HG02588 (cell line): Measurements from ENCODE around the gene GNB5.
"Not testable (repeated sequence)": the region's sequence is repeated elsewhere in the genome, so short reads cannot be mapped to it uniquely, and the experiment has no call there.

Source experiments
- ATAC-seq: cut with Tn5 transposase; IDR thresholded peaks from one replicate; pipeline ENCODE4 v1.9.1; 2021; ENCODE audit warnings: mild to moderate bottlenecking, moderate library complexity; ENCODE audit not compliant: unreplicated experiment

The GNB5 gene

DNA sequence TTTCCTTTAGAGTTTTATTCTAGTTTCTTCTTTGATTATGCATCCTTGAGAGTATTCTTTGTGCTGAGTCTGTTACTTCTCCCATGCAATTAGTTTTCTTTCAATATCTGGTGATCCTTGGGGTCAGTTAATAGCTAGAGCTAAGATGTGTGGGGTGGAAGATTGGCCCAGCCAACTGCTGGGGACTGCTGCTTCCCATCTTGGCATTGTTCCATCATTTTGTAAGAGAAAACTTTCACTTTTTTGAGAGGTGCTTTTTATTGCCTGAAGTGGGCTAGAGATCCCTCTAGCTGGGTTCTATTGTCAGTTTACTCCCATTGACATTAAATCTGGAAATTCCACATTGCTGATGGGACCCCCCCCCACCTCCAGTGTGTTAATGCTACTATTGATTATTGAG lies 94.0 kb downstream of the GNB5 start:
- ATAC-seq: no peak

DNA sequence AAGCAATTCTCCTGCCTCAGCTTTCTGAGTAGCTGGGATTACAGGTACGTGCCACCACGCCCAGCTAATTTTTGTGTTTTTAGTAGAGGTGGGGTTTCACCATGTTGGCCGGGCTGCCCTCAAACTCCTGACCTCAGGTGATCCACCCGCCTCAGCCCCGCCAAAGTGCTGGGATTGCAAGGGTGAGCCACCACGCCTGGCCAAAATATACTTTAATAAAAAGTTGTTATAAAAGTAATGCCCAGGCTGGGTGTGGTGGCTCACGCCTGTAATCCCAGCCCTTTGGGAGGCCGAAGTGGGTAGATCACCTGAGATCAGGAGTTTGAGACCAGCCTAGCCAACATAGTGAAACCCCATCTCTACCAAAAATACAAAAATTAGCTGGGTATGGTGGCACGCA lies 94.7 kb downstream of the GNB5 start:
- not testable (repeated sequence) for ATAC-seq

GRCh38 chr15:52095597-52096262 lies 95.5 kb downstream of the GNB5 start:
- ATAC-seq: no peak

- no peak for ATAC-seq
Observed at GRCh38 chr15:52094811-52095584, 96.2 kb downstream of the GNB5 start.

DNA sequence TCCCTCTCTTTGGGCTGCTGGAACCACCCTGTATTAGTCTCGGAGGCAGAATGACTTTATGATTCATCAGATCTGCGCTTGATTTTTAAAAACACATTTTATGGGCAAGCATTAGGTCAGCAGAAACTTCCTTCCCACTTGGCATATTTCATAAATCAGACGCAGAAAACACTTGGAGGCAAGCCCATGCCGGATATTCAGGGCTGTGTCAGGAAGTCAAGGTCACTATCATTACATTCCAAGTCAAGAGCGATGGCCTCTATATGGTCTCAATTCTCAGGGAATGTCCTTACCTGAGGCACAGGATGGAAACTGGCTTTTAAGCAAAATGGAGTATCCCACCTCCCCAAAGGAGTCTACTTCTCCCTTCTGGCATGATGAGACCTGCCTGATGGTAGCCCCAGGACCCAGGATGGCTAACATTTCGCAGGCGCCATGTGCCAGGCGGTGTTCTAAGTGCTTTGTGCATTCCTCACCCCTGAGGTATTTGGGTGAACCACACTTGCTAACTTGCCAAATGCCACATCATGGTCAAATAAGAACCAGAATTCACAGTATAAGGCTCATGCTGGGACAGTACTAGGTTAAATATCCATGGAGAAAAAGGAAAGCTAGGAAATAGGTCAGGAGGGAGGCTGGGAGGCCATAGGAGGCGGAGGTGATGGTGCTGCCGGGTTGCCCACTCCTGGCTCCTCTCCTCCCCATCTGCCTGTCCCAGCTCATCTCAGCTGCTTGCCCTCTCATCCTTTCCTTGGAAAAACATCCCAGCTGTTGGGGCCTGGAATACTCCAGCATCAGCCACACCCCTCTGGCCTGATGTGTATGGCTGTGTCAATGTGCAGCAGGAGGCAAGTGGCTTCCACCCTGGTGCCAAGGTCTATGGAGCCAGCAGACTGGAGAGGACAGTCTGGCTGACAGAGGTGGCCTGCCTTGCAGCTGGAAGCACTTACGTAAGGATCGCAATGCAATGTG lies 97.4 kb downstream of the GNB5 start:
- no peak for ATAC-seq

GRCh38 chr15:52093167-52093538 lies 98.0 kb downstream of the GNB5 start:
- ATAC-seq: no peak

DNA sequence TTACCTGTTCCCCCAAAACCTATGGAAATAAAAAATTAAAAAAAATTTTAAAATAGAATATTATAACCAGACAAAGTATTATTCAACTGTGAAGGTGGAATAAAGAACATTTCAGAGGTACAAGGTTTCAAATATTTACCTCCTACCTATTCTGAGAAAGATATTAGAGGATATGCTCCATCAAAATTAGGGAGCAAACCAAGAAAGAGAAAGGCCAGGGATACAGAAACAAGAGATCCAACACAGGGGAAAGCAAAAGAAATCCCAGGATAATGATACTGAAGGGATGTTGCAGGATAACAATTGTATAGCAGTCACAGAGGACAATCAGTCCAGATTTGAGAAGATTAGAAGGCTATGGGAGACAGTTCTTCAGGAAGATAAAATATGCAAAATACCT lies 101.0 kb downstream of the GNB5 start:
- ATAC-seq: no peak

DNA sequence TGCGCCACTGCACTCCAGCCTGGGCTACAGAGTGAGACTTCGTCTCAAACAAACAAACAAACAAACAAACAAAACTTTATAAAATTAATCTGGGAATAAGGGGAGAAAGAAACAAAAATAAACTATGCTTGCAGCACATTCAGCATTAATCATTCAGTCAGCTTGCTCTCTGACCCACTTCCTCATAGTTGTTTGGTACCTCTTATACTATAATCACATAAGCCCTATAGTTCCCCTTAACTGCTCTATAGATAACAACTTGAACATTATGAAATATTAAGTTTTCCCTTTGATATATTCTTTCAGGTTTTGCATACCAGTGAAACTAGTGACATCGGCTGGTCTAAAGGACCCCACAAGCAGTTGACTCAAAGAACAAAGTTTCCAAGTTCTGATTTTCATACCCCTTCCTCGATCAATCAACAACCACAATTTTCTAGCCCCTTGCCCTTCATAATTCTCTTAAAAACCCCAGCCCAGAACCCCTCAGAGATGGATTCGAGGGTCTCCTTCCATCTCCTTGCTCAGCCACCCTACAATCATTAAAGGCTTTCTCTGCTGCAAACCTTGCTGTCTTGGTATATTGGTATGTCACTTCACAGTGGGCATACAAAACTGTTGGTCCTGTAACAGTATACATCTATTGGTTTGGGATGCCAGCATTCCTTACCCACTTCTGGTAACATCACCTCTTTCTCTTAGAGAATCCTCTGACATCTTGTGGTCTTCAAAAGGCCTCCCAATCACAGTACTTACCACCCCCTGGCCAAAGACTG lies 105.0 kb downstream of the GNB5 start:
- no peak for ATAC-seq

DNA sequence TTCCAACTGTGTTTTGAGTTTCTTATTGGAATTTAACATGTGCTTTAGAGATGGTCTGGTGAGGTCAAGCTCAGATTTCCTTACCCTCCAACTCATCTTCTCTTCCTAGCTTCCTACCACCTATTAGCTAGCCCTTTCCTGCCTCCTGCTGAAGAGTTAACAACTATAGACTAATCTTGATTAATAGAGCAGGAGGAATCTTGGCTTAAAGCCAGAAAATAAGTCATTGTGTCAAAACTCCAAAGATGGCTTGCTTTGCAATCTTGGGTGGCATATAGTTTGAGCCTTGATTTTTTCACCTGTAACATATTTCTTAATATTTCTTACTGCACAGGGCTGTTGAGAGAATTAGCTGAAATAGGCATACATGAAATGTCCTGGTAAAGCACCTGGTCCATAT lies 105.9 kb downstream of the GNB5 start:
- ATAC-seq: no peak

- ATAC-seq: no peak
Observed at GRCh38 chr15:52083603-52084002, 107.6 kb downstream of the GNB5 start.

- ATAC-seq: peak; percentile 6
Observed at GRCh38 chr15:52083037-52083359, 108.2 kb downstream of the GNB5 start.

- ATAC-seq: peak; percentile 77
Observed at GRCh38 chr15:52082197-52083036, 108.8 kb downstream of the GNB5 start.

DNA sequence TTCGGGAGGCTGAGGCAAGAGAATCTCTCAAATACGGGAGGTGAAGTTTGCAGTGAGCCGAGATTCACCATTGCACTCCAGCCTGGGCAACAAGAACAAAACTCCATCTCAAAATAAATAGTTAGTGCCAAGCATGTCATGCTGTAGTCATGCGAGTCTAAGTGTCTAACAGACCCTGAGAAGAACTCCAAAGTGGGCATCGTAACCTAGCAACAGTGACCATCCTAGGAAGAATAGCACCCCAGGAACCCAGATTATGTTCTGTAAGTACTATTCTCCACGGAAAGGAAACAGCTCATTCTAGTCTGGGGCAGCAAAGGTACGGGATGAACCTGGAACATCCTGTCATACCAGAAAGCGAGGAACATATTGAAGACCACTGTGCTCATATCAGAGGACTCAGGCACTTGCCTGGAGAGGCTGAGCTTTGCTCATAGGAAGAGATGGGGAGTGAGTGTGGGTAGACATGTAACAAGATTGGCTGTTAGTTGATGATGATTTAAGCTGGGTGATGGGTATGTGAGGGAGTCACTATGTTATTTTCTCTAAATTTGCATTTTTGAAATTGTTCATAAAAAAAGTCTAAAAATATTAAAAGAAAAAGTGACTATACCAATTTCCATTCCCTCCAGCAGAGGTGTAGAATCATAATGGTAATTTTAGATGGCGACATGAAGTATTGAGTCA lies 110.3 kb downstream of the GNB5 start:
- ATAC-seq: no peak

GRCh38 chr15:52080031-52080430 lies 111.2 kb downstream of the GNB5 start:
- ATAC-seq: no peak

DNA sequence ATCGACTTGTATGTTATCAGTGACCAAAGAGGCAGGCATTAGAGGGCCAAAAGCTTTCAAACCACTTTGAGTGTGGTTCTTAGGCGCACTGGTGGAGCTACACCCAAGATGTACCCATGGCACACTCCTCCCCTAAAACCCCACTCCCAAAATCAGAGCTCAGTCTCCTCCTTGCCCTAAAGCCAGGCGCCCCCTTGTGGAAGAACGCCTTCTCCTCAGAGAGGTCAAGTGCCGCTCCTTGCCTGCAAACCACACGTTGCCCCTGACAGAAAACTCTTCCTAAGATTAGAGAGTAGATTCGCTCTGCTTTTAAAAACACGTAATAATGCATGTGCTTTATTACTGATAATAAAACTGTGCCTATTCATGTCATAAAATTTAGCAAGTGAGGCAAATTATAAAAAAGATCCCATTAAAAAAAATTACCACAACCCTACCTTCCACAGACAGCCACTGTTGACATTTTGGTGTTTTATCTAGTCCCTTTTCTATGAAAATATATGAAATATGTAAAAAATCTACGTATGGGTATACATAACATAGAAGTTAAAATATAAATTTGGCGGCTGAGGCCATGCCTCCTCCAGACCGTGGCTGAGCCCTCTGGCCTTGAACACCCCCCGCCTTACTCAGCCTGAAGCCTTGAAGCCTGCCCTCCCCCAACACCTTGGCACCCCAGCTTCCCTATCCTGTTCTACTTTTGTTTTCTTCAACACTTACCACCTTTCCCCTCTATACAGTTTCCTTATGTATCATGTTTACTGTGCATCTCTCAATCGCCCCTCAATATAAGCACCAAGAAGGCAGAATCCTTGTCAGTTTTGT lies 112.1 kb downstream of the GNB5 start:
- no peak for ATAC-seq

DNA sequence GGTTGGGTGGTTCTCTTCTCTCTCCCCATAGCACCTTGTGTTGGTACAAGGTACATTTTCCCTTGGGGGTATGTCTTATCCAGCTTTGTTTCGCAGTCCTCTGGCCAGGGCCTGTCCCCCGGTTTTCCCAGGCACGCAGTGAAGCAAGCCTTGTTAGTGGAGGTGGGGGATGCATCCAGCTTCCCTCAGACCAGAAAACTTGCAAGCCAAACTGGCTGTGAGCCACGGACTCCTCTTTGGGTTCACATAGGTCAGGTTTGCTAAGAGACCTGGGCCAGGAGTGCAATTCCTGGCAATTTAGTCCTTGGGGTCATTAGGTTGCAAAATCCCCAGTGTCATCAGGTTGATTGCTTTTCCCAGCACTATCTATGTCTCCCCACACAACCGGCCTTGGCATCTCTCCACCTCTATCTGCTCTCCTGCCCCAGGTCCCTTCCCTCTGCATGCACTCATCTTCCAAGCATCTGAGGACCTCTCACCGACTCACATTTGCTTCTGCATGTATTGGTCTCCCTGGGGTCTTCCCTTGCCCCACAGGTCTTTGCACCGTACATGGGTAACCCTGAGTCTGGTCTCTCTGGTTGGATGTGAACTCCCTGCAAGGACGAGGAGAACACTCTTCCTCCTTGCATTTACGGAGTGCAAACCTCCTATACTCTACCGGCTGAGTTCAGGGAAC lies 112.9 kb downstream of the GNB5 start:
- ATAC-seq: no peak

GRCh38 chr15:52076889-52077781 lies 114.1 kb downstream of the GNB5 start:
- ATAC-seq: no peak
